Activated T-cell treated with anti-CD3 and anti-CD28 coated beads for 1 hour (primary cell): ENCODE measurements around the gene PDE3A.
"Not testable (repeated sequence)": the region's sequence is repeated elsewhere in the genome, so short reads cannot be mapped to it uniquely, and the experiment has no call there.

ENCODE experiments used
- DNase-seq: peaks from one replicate; pipeline ENCODE4 v3.0.0-alpha.2; 2020; ENCODE audit warnings: low read depth

Gene PDE3A

GRCh38 chr12:20604408-20605067 lies 236.2 kb downstream of the PDE3A start:
- DNase-seq, result no peak

DNA sequence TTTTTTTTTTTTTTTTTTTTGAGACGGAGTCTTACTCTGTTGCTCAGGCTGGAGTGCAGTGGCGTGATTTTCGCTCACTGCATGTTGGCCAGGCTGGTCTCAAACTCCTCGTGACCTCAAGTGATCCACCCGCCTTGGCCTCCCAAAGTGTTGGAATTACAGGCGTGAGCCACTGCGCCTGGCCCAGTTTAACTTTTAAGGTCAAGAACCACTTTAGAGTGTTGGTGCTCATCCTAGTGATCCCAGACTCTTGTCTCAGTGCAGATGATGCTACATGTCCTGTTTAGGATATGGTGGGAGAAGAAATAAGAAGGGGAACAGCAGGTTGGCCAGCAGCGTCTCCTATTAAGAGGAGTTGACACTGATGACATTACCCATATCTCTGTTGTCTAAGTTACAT lies 246.7 kb downstream of the PDE3A start:
- DNase-seq, result not testable (repeated sequence)

- DNase-seq, result no peak
Measured at GRCh38 chr12:20616093-20616492, 247.8 kb downstream of the PDE3A start.

DNA sequence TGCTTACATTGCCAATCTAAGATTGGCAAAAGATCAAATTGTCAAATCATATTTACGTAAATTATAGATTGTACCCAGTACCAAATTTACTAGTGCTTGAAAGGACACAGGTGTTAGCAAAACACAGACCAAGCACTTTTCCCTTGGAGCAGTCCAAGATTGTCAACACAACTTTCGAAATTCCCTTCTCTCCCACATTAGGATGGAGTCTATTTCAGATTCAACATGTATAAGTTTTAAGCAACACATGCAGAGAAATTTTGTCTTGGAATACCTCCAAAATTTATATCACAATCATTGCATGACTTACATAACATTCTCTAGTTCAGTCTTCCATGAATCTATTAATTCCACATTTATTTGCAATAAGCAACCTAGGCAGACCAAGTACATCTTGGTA lies 251.9 kb downstream of the PDE3A start:
- DNase-seq, result no peak

DNA sequence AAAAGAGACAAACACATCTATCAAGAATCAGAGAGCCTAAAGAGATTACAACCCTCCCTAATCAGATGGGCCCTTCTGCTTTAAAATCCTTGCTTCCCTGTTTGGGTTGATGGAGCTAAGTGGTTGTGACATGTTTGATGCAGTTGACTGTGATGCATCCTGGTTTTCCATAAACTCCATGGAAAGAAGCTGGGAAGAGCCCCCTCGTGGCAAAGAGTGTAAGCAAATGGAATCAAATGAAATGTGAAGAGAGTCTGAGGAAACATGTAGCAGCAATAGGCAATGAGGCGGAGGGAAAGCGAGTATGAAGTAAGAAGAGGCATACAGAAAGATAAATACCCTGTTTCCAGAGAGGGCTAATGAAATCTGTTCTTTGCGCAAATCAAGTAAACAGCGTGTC lies 256.4 kb downstream of the PDE3A start:
- DNase-seq, result no peak

DNA sequence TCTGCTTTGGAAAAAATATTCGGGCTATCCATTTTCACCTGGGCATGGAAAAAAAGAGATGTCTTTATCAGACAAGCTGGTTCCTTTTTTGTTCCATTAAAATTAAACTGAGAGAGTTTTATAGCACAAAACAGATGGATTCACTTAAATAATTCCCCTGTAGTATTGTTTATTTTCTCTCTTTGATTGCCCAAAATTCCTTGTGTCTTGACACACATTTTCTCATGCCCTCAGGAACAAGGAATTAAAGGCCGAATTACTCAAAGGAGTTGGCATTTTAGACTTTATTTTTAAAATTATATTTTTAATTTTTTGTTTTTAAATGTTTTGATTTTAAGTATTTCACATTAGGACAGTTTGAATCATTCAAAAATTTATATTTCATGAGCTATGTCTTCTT lies 257.2 kb downstream of the PDE3A start:
- no peak for DNase-seq

DNA sequence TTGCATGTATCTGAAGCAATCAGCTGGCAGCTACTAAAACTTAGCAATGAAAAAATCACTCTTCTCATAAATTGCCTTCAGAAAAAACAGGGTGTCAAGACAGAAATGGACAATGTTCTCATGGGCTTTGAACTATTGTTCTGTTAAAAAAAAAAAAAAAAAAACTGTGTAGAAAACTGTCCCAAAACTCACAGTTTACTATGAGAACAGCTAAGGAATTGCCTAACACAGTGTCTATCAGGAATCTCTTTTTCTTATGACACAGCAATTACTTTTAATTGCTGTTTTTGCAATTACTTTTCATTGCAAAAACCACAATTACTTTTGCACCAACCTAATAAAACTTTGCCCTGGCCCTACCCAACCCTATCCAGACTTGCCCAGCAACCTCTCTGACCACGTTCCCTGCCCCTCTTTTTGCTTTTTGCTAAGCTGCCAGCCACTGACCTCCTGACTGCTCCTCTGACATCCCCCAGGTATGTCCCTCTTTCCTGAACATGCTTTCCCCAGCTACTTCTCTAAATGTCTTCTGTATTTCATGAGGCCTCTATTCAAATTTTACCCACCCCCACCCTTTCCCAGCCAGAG lies 258.8 kb downstream of the PDE3A start:
- no peak for DNase-seq

- DNase-seq, result no peak
Measured at GRCh38 chr12:20628226-20628787, 260.0 kb downstream of the PDE3A start.

DNA sequence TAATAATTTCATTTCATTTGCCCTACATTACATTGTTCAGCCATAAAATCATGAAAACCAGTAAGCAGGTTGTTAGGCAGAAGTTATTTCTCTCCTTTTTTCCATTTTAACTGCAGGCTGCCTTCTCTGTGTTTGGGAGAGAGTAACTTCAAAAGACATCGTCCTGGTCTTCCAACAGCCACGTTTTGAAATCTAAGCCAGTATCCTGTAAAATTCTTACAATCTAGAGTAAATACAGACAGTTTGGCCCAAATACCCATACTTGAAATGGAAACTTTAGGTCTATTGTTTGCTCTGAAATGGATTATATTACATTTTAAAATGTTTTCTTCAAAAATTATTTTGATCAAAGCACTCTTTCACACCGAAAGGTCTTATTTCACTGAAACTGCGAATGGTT lies 260.7 kb downstream of the PDE3A start:
- no peak for DNase-seq

DNA sequence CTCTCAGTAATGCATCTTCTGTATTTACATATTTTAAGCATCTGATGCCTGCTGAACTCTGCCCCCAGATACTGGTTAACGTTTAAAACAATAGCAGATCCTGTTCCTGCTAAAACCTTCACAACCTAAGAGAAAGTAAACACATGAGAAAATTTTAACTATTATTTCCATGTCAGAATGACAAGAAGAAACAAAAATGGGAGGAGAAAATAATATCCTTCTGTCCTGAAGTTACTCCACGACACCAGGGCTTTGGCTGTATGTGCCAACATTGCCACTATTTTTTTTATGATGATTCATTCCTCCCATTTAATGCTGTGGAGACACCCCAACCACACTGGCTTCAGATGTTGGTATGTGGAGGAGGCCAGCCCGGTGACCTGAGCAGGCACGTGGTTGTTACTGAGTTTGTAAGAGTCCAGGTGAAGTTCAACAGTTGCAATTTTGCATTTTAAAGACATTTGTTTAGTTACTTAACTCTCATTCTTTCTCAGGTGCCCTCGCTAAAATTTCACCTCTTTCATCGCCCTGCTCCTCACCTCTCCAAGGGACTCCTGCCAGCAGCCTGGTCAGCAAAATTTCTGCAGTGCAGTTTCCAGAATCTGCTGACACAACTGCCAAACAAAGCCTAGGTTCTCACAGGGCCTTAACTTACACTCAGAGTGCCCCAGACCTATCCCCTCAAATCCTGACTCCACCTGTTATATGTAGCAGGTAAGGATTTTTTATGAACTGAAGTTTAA lies 261.2 kb downstream of the PDE3A start:
- DNase-seq, result no peak

- DNase-seq, result no peak
Measured at GRCh38 chr12:20631711-20632110, 263.4 kb downstream of the PDE3A start.

DNA sequence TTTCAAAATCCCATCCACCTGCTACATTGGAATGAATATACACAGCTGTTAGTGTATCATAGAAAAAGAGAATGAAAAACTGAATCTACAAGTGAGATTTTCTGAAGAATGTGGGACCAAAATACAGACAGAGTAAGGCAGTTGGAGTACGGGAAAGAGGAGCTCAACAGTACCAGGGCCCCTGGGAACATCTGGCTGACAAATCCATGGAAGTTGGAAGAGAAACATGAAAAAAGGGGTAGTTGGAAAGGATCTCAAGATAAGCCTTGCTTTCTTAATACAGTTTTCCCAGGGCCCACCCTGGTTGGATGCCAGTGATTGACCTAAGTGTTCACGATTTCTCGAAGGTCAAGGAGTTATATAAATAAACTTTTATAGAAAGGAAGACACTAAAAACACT lies 272.8 kb downstream of the PDE3A start:
- no peak for DNase-seq

DNA sequence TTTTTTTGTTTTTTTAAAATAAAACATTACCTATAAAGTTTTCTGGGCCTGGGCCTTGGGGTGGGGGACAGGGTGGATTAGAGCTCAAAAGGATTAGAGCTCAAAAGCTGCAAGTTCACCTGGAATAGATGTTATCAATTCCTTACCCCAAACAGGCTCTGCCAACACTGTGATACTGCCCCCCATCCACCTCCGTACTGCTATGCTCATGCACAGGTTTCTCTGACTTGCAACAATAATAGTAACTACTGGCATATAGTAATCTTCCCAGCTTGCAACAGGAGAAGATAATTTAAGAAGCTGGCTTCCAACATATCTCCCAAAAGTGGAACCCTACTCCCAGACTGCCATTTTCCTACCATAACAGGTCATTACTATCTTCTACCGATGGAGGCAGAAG lies 275.5 kb downstream of the PDE3A start:
- no peak for DNase-seq

DNA sequence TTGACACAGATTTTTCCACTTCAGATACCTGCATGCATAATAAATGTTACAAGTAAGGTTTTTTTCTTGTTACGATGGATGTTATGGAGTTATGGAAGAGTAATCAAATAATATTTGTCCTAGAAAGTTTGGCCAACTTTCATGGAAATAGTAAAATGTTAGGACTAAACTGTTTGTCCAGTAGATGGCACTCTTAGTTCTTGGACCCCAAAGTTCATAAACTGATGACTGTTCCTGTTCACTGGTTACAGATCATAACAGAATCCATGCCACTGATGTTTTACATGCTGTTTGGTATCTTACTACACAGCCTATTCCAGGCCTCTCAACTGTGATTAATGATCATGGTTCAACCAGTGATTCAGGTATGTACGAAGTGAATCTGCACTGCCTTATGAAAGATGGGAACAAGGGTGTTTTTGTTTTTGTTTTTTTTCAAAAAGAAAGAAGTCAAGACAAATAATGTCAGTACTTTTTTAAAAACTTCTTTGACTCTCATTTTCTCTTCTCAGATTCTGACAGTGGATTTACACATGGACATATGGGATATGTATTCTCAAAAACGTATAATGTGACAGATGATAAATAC lies 278.0 kb downstream of the PDE3A start:
- no peak for DNase-seq

DNA sequence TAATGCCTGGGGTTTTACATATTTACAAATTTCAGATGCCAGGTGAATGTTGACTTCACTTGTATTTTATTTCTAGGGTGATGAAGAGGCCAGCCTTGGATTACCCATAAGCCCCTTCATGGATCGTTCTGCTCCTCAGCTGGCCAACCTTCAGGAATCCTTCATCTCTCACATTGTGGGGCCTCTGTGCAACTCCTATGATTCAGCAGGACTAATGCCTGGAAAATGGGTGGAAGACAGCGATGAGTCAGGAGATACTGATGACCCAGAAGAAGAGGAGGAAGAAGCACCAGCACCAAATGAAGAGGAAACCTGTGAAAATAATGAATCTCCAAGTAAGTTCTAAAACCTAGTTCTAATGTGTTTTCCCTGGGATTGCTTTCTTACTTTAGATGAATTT lies 285.5 kb downstream of the PDE3A start:
- DNase-seq, result no peak

DNA sequence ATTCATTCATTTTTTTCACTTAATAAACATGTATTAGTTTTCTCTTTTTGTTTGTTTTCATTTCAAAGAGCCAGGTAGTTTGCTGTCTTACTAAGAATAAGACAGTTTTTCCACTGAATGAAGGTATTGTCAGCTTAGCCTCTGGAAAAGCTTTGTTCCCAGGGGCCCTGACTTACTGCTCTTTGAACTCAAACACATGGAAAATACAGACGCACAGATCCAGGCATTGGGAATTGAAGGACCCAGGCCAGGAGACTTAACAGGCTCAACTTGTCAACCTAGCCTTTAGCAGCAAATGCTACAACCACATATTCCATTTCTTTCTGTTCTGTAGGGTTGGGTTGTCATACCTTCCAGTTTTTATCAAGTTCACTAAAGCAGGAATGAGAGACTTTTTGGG lies 288.3 kb downstream of the PDE3A start:
- no peak for DNase-seq

DNA sequence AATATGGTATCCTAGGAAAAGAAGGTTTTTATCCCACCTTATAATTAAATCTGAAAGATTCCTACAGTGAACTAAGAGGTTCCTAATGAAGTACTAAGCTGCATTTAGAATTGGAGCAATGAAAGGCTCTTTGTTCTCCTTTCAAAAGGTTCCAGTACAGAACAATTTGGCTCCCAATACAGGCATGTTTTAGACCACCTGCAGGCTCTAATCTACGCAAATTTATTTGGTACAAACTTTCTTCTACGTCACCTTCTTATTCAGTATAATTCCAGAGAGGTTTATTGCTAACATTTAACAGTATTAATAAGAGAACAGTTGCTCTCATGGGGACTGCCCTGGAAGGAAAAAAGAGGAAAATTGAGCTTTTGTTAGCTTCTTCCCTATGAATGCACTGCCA lies 289.2 kb downstream of the PDE3A start:
- DNase-seq, result no peak

- DNase-seq, result no peak
Measured at GRCh38 chr12:20681334-20681733, 313.0 kb downstream of the PDE3A start.

DNA sequence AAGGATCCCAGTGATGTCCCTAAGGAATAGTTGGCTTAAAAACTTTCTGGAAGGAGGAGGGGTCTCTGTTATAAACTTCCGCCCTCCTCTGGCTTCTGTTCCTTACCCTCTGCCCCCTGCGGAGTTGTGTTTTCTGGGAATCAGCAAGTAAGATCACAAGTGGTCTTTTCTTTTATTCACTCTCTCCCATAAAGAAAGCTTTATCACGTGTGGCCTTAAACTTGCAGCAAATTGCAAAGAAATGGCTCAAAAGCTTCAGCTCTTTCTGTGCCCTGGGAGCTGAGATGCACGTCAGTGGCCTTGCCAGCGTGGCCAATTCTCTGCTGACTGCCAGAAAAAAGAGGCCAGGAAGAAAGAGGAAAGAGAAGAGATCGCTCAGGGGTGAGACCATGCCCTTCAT lies 326.9 kb downstream of the PDE3A start, which contains the start of gene SLCO1C1:
TSS of gene SLCO1C1 (plus strand) at position 101 of the 400 bp plus-strand sequence. CDS start 4,245 bp downstream, outside the sequence.
- DNase-seq, result no peak

GRCh38 chr12:20696181-20696905 lies 328.0 kb downstream of the PDE3A start:
- DNase-seq, result no peak

- DNase-seq, result no peak
Measured at GRCh38 chr12:20701106-20701505, 332.8 kb downstream of the PDE3A start.

DNA sequence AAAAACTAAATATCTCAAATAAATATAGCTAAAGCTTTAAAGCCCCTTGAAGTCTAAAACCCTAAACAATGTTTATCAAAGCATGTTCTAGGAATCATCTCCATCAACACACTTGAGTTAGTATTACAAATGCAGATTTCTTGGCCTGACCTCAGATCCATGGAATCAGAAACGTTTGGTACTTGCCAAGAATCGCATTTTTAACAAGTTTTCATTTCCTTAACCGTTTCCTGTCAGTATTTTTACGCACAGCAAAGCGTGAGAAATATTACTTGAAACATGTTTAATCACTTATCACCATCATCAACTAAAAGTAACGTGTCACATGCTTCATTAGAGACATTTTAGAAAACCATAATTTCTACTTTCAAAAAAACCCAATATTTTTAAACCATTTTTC lies 336.5 kb downstream of the PDE3A start:
- no peak for DNase-seq
